Bone marrow (tissue), 2 donors: ENCODE measurements around the gene ADGRA1.
"Not testable (repeated sequence)": the region's sequence is repeated elsewhere in the genome, so short reads cannot be mapped to it uniquely, and the experiment has no call there.

ENCODE experiments used
- DNase-seq, 2 donors: peaks; one replicate each; lab custom pipeline; 2025; lab: John Stamatoyannopoulos, UW

Gene ADGRA1

DNA sequence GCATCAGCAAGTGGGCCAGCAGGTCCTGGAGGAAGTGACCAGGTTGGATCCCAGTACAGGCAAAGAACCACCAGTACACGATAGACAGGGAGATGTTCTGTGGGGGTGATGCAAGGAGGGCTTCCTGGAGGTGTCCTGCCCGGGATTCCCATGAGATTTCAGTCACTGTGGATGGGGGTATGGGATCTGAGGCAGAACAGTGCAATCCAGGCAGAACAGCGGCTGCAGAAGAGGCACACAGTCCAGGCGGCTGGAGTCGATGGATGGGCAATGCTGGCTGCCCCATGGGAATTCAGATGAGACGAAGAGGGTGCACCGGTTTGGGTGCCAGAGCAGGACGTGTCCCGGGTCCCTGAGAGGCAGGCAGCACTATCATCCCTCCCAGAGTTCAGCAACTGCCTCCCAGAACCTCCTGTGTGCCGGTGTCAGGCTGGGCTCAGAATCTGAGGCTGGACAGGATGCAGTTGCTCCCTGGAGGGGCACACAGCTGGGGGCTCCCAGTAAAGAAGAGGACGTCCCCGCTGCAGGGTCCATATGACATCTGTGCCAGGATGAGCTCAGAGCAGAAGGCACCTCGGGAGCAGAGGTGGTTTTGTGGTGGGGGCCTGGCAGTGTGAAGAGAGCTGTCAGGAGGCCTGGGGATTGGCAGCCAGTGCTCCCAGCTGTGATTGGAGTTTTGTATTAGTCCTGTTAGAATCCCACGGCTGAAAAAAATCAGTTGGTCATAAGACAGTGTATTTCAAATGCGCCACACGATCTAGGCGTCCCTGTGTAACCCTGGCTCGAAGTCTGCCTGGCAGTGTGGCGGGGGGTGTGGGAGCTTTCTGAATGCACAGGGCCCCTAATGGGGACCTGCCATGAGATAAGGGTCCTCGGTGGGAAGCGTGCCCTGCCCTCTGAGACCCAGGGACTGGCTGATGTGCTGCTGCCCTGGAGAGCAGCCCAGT lies 75.5 kb downstream of the ADGRA1 start:
- DNase-seq = no peak

GRCh38 chr10:133163889-133164815 lies 76.4 kb downstream of the ADGRA1 start:
- DNase-seq = no peak

GRCh38 chr10:133164816-133165555 lies 77.3 kb downstream of the ADGRA1 start:
- DNase-seq = no peak

DNA sequence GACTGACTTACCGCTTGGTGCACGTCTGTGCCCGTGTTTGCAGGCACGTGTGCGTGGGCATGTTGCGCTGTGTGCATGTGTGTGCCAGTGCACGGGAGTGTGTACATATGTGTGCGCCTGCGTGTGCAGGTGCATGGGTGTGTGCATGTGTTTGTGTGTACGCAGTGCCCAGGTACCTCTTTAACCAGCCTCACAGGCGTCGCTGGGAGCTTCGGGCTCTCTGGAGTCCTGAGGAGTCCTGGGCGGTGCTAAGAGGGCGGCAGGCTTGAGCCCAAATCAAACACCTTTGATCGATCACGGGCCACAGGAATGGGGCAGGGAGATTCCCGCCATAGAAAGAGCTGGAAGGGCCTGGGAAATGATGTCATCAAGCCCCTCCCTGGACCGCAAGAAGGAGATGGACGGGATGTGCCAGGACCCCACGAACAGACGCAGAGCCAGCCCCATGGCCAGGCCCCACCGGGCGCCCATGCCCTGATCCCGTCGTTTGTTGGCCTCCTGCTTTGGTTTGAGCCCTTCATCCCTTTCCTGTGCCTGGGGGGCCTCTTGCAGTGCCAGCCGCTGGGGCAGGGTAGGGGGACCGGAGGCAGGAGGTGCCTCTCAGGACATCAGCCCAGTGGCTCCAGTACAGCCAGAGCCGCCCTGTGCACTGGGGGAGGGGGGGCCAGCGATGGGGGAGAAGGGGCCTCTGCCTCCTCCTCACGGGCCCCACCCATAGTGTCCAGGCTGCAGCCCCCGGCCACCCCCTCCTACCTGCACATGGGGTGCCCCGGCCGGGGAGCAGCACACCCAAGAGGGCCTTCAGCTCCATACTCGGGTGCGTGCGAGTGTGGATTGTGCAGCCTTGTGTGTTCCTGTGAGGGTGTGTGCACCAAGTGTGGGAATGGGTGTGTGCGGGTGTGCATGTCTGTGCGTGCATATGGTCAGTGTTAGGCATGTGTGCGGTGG lies 78.1 kb downstream of the ADGRA1 start:
- DNase-seq = no peak

DNA sequence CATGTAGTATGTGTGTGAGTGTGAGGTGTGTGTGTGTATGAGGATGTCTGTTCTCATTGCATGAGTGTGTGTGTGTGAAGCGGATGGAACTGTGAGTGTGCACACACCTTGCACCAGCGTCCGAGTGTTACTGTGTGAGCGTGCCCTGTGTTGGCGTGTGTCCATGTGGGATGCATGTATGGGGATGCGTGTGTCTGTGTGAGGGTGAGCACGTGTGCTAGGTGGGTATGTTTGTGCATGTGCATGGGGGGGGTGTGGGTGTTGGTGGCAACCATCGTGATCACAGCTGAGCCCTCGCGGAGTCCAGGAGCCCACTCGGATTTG lies 78.7 kb downstream of the ADGRA1 start:
- no peak for DNase-seq

- no peak for DNase-seq
These were observed 79.3 kb downstream of the ADGRA1 start for GRCh38 chr10:133166828-133167692.

DNA sequence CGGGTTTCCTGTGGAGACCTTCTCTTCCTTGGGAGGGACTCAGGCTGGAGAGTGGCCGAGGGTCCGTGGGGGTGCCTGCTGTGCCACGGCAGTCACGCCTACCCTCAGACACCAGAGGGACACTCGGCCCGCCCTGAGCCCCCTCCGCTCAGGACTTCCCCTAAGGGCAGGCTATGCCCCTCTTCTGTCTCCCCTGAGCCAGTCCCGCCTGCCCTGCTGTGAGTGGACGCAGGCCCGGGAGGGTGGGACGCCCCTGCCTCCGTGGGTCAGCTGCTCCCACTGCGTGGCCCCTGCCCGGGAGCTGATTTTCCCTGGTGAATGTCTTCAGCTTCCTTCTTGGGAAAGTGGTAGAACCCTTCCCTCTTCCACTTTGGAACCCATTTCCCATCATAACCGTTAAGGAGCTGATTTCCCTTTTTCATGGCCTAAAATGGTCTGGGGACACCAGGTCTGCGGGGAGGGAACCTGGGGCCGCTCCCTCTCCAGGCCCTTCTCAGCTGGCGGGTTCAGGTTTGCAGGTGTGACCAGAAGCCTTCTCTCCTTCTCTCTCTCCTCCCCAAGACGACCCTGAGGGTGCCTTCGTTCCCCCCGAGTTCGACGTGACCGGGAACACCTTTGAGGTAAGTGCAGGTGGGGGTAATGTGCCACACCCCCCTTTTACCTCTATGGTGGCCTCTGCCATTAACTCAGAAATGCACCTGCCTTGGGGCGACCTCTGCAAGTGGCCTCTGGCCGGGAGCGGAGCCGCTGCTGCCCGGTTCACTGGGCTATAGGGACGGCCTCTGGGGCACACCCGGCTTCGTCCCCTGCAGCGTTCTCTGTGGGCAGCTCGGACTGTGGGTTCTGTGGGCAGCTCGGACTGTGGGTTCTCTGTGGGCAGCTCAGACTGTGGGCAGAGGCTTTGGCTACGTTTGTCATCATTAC lies 80.2 kb downstream of the ADGRA1 start:
- no peak for DNase-seq

GRCh38 chr10:133168617-133169031 lies 80.9 kb downstream of the ADGRA1 start:
- no peak for DNase-seq

- DNase-seq = no peak
These were observed 81.6 kb downstream of the ADGRA1 start for GRCh38 chr10:133169173-133169947.

DNA sequence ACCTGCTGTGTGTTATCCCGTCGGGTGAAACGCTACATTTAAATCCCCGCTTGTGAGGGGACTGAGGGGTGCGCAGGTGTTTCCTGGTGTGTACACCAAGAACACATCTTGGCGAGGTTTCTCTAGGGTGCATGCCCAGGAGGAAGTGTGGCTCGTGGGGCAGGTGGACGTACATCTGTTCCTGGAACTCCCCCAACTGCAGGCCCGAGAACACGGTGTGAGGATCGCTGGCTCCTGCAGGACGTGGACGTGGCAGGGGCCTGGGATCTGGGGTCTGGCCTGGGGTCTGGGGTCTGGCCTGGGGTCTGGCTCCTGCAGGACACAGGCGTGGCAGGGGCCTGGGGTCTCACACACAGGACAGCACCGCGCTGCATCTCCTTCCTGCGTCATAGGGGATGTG lies 82.4 kb downstream of the ADGRA1 start:
- no peak for DNase-seq

DNA sequence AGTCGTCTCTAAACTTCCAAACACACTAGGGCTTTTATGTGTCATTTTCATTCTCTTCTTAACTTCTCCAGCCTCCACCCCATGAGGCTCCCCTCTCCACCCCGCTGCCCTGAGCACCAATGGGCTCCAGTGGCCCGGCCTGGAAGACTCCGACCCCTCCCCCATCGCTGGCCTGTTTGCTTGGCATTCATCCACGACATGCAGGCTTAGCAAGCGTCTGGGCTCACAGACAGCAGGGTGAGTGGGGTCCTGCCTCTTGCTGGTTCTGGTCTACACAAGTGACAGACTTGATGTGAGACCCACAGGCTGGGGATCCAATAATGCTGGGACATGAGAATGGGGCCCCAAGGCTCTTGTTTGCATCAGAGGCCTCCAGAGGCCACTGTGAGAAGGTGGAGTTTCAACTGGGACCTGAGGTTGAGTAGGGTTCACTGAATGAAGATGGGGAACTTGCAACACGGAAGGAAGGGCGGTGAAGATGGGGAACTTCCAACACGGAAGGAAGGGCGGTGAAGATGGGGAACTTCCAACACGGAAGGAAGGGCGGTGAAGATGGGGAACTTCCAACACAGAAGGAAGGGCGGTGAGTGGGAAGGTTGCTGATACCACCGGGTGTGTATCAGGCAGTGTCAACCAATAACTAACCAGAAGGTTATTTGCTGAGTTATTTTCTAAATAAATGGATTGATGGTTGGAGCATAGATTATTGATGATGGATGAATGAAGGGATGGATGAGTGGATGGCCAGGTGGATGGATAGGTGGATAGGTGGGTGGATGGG lies 86.3 kb downstream of the ADGRA1 start:
- no peak for DNase-seq

- DNase-seq = no peak
These were observed 87.1 kb downstream of the ADGRA1 start for GRCh38 chr10:133174689-133175263.

- DNase-seq = not testable (repeated sequence)
These were observed 87.9 kb downstream of the ADGRA1 start for GRCh38 chr10:133175624-133176023.

DNA sequence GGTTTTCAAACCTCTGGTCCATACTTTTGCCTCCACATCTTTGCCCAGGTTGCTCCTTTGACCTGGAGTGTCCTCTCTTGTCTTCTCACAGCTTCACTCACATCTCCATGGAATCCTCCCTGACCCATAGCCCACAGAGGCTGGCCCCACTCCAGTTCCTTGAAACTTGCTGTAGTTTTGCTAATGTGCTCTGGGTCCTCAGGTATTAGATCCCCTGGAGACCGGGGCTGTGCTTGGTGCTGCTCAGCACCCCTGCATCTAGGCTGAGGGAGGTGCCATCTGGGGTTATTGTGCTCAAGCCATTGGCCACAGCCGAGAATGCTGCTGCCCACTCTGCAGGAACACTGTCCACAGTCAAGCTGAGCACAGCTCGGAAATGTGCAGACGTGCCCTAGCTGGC lies 88.8 kb downstream of the ADGRA1 start:
- DNase-seq = no peak

DNA sequence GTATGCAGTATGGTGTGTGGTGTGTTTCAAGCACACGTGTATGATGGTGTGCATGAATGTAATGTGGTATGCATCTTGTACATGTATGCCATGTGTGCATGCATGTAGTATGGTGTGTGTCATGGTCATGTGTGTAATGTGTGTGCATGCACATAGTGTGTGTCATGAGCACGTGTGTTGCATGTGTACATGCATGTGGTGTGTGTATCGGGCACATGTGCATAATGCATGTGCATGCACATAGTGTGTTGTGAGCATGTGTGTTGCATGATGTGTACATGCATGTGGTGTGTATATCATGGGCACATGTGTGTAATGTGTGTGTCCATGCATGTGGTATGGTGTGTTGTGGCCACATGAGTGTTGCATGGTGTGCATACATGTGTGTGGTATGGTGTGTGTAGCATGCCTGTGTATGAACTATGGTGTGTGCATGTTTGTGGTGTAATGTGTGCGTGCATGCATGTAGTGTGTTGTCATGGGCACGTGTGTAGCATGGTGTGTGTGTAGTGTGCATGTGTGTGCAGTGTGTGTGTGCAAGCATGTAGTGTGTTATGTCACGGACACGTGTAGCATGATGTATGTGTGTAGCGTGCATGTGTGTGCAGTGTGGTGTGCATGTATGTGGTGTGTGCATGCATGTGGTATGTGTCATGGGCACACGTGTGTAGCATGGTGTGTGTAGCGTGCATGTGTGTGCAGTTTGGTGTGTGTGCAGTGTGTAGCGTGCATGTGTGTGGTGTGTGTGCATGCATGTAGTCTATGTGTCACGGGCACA lies 89.8 kb downstream of the ADGRA1 start:
- no peak for DNase-seq
